CD4-positive, alpha-beta T cell (primary cell): ENCODE data around the gene PTGR2. TPM values are rescaled to one million over a fixed set of nuclear protein-coding genes. Genes with fewer than 3 reads are reported as not detected.

Source experiments
- ATAC-seq: fragments of 200-7000 bp; cut with Tn5 transposase; one replicate; pipeline ENCODE4 v1.10.0; 2022; ENCODE audit warnings: mild to moderate bottlenecking; ENCODE audit not compliant: poor library complexity
- CTCF ChIA-PET: fragments of 350-600 bp; sonication (Branson Sonifier 250); formaldehyde crosslinking; loops from one replicate; lab custom pipeline; 2021; ENCODE audit warnings: antibody characterized with exemption, inconsistent platforms; lab: Charles Lee
- POLR2A ChIA-PET: fragments of 350-600 bp; sonication (Branson Sonifier 250); formaldehyde crosslinking; loops from one replicate; lab custom pipeline; 2021; ENCODE audit warnings: antibody characterized with exemption, inconsistent platforms; lab: Charles Lee
- DNase-seq, 14 experiments: peaks; one replicate each; pipeline ENCODE4 v3.0.0-alpha.2; 2013 to 2020; ENCODE audit warnings: mixed read lengths in 2 of 14
- H3K27ac ChIP-seq, 2 donors: one replicate each; pipeline versions ENCODE4 v1.5.1 to v1.7.0; 2013; ENCODE audit warnings: low read length in 2 of 2, low read depth in 1 of 2, mild to moderate bottlenecking in 1 of 2
- H3K27me3 ChIP-seq, 2 experiments: 1 replicate in 1 of 2; 2 replicates in 1 of 2; pipeline versions ENCODE4 v1.6.1 to v1.7.0; 2013; ENCODE audit warnings: low read length in 2 of 2, control low read depth in 1 of 2, mild to moderate bottlenecking in 1 of 2, moderate library complexity in 1 of 2; ENCODE audit not compliant: insufficient read depth in 2 of 2, control insufficient read depth in 1 of 2
- H3K36me3 ChIP-seq: one replicate; pipeline ENCODE4 v1.6.1; 2013; ENCODE audit warnings: low read length, control low read depth; ENCODE audit not compliant: insufficient read depth
- H3K4me1 ChIP-seq: one replicate; pipeline ENCODE4 v1.6.1; 2013; ENCODE audit warnings: low read length, control low read depth; ENCODE audit not compliant: insufficient read depth
- H3K4me3 ChIP-seq: one replicate; pipeline ENCODE4 v1.5.1; 2013; ENCODE audit warnings: mild to moderate bottlenecking, low read length, moderate library complexity
- H3K9me3 ChIP-seq, 2 experiments: 1 replicate in 1 of 2; 2 replicates in 1 of 2; pipeline versions ENCODE4 v1.6.1 to v1.7.0; 2013; ENCODE audit warnings: low read length in 2 of 2, mild to moderate bottlenecking in 2 of 2, control low read depth in 1 of 2, moderate library complexity in 1 of 2; ENCODE audit not compliant: control insufficient read depth in 1 of 2, insufficient read depth in 1 of 2
- H3K27ac Mint-ChIP-seq: one replicate; pipeline ENCODE4 v1.8.0; 2020; ENCODE audit warnings: mixed read lengths
- H3K27me3 Mint-ChIP-seq: one replicate; pipeline ENCODE4 v1.8.0; 2021; ENCODE audit warnings: mixed read lengths
- H3K36me3 Mint-ChIP-seq: one replicate; pipeline ENCODE4 v1.8.0; 2021; ENCODE audit warnings: low read depth, mixed read lengths
- H3K4me1 Mint-ChIP-seq: one replicate; pipeline ENCODE4 v1.8.0; 2021; ENCODE audit warnings: low read depth, mixed read lengths
- H3K4me3 Mint-ChIP-seq: one replicate; pipeline ENCODE4 v1.8.0; 2020; ENCODE audit warnings: mild to moderate bottlenecking, mixed read lengths
- H3K9me3 Mint-ChIP-seq: one replicate; pipeline ENCODE4 v1.8.0; 2020; ENCODE audit warnings: mixed read lengths
- CTCF ChIP-seq: fragments of 200-600 bp; IDR thresholded peaks from one replicate; pipeline ENCODE4 v1.8.0; 2022; ENCODE audit warnings: antibody characterized with exemption, mild to moderate bottlenecking
- intact Hi-C, 2 experiments: fragments of 100-400 bp; cut with DNase I in 1 of 2; cut with micrococcal nuclease in 1 of 2; formaldehyde crosslinking; loops; one replicate each; pipeline versions ENCODE4 v1.15.1 to v1.9.0; 2023 to 2025; cut with DNase I, micrococcal nuclease
- total RNA-seq, 174 experiments: library from RNA in 2 of 174; stranded (reverse) in 2 of 174; gene quantifications; one replicate each; pipeline ENCODE4 v1.2.3 and lab custom pipeline; 2021 to 2026

The PTGR2 gene
- total RNA-seq, 2 experiments from 2014 or later = 0.70 to 1.1 TPM

GRCh38 chr14:73816393-73816816 is 35.2 kb upstream of the PTGR2 start:
- intact Hi-C loops = no loop called here
- H3K4me1 Mint-ChIP-seq = peaks cover 5% of the 10 kb centered on the region
- H3K27me3 Mint-ChIP-seq = no peaks in the 10 kb centered on the region
- Histone ChIP-seq H3K4me3 (no peak overlapping the region), H3K27ac (no peak overlapping the region), H3K4me1 (no peaks in the 10 kb centered on the region), H3K27me3 (no peaks in the 10 kb centered on the region), H3K9me3 (no peaks in the 10 kb centered on the region), H3K36me3 (no peaks in the 10 kb centered on the region)
- no peaks in the 10 kb centered on the region for H3K9me3 Mint-ChIP-seq
- ChIA-PET CTCF (no interaction called here), POLR2A (interaction anchor here (1.2 to 1.5 kb wide), 3 partner anchors 31 to 57 kb away, joined by 3 to 4 read pairs (median 4); partner anchors contain the start of gene PTGR2)
- ATAC-seq (no peak), DNase-seq (no peak)
- no peak for TF ChIP-seq CTCF
- H3K27ac Mint-ChIP-seq = no peak overlapping the region
- no peak overlapping the region for H3K4me3 Mint-ChIP-seq
- H3K36me3 Mint-ChIP-seq = no peaks in the 10 kb centered on the region

- ChIA-PET CTCF (no interaction called here), POLR2A (interaction anchor here (1.0 to 1.5 kb wide), 3 partner anchors 35 to 73 kb away, joined by 3 to 4 read pairs (median 3); partner anchors contain the start of gene PTGR2)
- Mint-ChIP-seq H3K4me3 (no peak overlapping the region), H3K9me3 (no peaks in the 10 kb centered on the region), H3K27ac (no peak overlapping the region), H3K4me1 (peaks cover 5% of the 10 kb centered on the region), H3K27me3 (no peaks in the 10 kb centered on the region), H3K36me3 (no peaks in the 10 kb centered on the region)
- H3K4me3 ChIP-seq = no peak overlapping the region
- H3K9me3 ChIP-seq = no peaks in the 10 kb centered on the region
- intact Hi-C loops = no loop called here
- H3K27ac ChIP-seq = no peak overlapping the region
- H3K4me1 ChIP-seq = no peaks in the 10 kb centered on the region
- ATAC-seq (no peak), DNase-seq (no peak)
- H3K27me3 ChIP-seq = no peaks in the 10 kb centered on the region
- H3K36me3 ChIP-seq = no peaks in the 10 kb centered on the region
- no peak for TF ChIP-seq CTCF
These were observed 34.5 kb upstream of the PTGR2 start for GRCh38 chr14:73817020-73817655.

DNA sequence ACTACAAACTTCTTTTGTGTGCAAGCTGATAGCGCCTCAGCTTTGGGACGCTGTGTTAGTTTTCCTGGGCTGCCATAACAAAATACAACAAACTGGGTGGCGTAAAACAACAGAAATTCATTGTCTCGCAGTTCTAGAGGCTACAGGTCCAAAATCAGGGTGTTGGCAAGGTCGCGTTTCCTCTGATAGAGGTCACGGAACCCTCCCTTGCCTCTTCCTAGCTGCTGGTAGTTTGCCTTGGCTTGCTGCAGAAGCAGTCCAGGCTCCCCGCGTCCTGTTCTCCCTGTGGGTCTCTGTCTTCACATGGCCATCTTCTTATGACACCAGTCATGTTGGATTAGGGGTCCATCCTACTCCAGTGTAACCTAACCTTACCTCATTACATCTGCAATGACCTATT is 32.8 kb upstream of the PTGR2 start:
- H3K27ac ChIP-seq = no peak overlapping the region
- POLR2A ChIA-PET = no interaction called here
- no peaks in the 10 kb centered on the region for H3K36me3 Mint-ChIP-seq
- H3K9me3 ChIP-seq = no peaks in the 10 kb centered on the region
- no peaks in the 10 kb centered on the region for H3K9me3 Mint-ChIP-seq
- H3K4me3 ChIP-seq = no peak overlapping the region
- H3K27me3 Mint-ChIP-seq = no peaks in the 10 kb centered on the region
- H3K36me3 ChIP-seq = no peaks in the 10 kb centered on the region
- no peak for ATAC-seq
- TF ChIP-seq CTCF = no peak
- no peak for DNase-seq
- peaks cover 5% of the 10 kb centered on the region for H3K4me1 Mint-ChIP-seq
- intact Hi-C loops = no loop called here
- no peaks in the 10 kb centered on the region for H3K27me3 ChIP-seq
- no peak overlapping the region for H3K27ac Mint-ChIP-seq
- H3K4me1 ChIP-seq = no peaks in the 10 kb centered on the region
- CTCF ChIA-PET = no interaction called here
- no peak overlapping the region for H3K4me3 Mint-ChIP-seq
